Measurements from ENCODE around the gene DOLK.

GRCh38 chr9:128936171-128936865, 11.1 kb downstream of the DOLK start:
- TF ChIP-seq CTCF (IDR thresholded peaks at IDR 0.05; ENCODE audit: low read depth, low read length, missing input control) (no peak), TAF1 (conservative IDR thresholded peaks at IDR 0.05) (no peak), MAX (IDR thresholded peaks at IDR 0.05) (no peak), GABPA (IDR thresholded peaks at IDR 0.05 in 1 of 2, conservative IDR thresholded peaks at IDR 0.05 in 1 of 2) (no peak), HNF4A (conservative IDR thresholded peaks at IDR 0.05) (no peak), RAD21 (IDR thresholded peaks at IDR 0.05) (no peak), ZBTB33 (IDR thresholded peaks at IDR 0.05) (no peak), YY1 (IDR thresholded peaks at IDR 0.05) (no peak), REST (IDR thresholded peaks at IDR 0.05) (no peak), SP1 (IDR thresholded peaks at IDR 0.05) (no peak)
